B cell (primary cell): ENCODE data around the gene HNRNPD.

Source experiments
- EZH2 ChIP-seq: IDR thresholded peaks from 2 replicates; pipeline ENCODE4 v1.6.1; 2012; ENCODE audit warnings: borderline replicate concordance, low read depth, mild to moderate bottlenecking, moderate library complexity, low read length; ENCODE audit not compliant: insufficient read depth, poor library complexity, severe bottlenecking
- TF ChIP-seq, protein P1 (sequence below): fragments of 200-600 bp; IDR thresholded peaks from one replicate; pipeline ENCODE4 v1.8.0; 2022; ENCODE audit warnings: antibody characterized with exemption, mild to moderate bottlenecking

DNA sequence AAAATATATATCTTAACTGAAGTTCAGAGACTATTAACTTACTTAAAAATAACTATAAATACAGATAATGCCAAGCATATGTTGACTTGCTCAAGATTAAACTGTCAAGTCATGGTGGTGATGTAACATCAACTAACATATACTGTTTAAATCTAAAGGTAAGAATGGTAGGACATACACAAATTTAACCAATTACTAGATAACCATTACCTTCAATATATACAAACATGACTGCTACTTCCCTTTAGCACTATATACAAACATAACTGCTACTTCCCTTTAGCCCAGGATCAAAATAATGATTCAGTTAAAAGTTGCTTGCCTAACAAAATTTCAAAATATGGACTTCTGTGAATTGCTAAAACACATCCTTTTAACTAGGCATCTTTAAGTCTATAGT lies 14.9 kb downstream of the HNRNPD start:
- TF ChIP-seq, protein P1, sequence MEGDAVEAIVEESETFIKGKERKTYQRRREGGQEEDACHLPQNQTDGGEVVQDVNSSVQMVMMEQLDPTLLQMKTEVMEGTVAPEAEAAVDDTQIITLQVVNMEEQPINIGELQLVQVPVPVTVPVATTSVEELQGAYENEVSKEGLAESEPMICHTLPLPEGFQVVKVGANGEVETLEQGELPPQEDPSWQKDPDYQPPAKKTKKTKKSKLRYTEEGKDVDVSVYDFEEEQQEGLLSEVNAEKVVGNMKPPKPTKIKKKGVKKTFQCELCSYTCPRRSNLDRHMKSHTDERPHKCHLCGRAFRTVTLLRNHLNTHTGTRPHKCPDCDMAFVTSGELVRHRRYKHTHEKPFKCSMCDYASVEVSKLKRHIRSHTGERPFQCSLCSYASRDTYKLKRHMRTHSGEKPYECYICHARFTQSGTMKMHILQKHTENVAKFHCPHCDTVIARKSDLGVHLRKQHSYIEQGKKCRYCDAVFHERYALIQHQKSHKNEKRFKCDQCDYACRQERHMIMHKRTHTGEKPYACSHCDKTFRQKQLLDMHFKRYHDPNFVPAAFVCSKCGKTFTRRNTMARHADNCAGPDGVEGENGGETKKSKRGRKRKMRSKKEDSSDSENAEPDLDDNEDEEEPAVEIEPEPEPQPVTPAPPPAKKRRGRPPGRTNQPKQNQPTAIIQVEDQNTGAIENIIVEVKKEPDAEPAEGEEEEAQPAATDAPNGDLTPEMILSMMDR = no peak
- TF ChIP-seq EZH2 = no peak
